COR-L47 (cell line): ENCODE measurements around the gene RRP1B.
"Not testable (repeated sequence)": the region's sequence is repeated elsewhere in the genome, so short reads cannot be mapped to it uniquely, and the experiment has no call there.

Source experiments
- DNase-seq: peaks from one replicate; lab custom pipeline; 2025; lab: John Stamatoyannopoulos, UW

RRP1B gene

DNA sequence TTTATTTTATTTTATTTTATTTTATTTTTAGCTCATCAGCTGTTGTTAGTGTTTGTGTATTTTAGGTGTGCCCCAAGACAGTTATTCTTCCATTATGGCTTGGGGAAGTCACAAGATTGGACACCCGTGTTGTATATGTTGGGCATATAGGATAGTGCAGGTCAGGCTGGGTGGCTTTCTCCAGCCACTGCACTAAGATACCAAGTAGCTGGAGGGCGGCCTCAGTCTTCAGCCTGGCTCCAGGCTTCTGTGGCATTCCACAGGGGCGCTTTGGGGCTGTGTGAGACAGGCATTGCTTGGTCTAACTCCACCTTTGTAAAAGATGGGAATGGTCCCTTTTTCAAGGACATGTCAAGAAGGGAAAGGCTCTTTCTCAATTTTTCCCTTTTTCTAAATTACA is 16.5 kb downstream of the RRP1B start:
- no peak for DNase-seq

- DNase-seq = no peak
Measured at GRCh38 chr21:43676391-43676790, 17.0 kb downstream of the RRP1B start.

- no peak for DNase-seq
Measured at GRCh38 chr21:43679951-43680350, 20.6 kb downstream of the RRP1B start.

GRCh38 chr21:43680421-43680820 is 21.1 kb downstream of the RRP1B start:
- DNase-seq = not testable (repeated sequence)

DNA sequence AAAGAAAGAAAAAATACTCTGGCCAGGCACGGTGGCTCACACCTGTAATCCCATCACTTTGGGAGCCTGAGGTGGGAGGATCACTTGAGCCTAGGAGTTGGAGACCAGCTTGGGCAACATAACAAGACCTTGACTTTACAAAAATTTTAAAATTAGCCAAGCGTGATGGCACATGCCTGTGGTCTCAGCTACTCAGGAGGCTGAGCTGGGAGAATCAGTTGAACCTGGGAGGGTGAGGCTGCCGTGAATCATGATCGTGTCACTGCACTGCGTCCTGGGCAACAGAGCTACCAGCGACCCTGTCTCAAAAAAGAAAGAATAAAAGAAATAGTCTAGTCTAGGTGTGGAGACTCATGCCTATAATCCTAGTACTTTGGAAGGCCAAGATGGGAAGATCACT is 22.3 kb downstream of the RRP1B start:
- no peak for DNase-seq

GRCh38 chr21:43684424-43684823 is 25.1 kb downstream of the RRP1B start:
- no peak for DNase-seq

DNA sequence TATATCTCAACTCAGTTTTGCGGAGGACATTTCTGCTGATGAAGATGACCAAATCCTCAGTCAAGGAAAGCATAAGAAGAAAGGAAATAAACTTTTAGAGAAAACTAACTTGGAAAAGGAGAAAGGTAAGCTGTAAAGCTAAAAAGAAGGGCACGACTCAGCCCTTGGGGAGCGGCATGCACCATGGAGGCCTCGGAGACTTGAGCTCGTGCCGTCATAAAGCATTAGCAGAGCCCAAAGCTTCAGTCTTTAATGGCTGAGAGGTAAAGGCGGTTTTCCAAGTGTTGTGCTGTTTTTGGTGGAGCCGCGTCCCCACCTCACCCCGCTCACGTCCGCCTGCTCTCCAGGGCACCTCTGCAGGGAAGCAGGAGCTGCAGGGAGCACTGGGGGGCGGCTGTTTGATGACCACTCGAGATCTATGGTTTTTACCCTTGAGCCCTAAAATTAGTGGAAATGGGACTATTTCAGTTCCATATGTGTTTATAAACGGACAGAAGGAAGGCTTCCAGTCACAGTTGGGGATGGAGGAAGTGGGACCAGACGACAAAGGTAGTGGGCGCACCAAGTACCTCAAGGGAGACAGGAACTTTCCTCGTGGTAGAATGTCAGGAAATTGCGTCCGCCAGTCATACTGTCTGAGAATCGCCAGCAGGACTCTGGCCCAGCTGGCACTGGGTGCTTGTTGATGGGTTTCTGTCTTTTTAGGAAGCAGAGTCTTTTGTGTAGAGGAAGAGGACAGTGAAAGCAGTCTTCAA is 27.6 kb downstream of the RRP1B start:
- DNase-seq = no peak

DNA sequence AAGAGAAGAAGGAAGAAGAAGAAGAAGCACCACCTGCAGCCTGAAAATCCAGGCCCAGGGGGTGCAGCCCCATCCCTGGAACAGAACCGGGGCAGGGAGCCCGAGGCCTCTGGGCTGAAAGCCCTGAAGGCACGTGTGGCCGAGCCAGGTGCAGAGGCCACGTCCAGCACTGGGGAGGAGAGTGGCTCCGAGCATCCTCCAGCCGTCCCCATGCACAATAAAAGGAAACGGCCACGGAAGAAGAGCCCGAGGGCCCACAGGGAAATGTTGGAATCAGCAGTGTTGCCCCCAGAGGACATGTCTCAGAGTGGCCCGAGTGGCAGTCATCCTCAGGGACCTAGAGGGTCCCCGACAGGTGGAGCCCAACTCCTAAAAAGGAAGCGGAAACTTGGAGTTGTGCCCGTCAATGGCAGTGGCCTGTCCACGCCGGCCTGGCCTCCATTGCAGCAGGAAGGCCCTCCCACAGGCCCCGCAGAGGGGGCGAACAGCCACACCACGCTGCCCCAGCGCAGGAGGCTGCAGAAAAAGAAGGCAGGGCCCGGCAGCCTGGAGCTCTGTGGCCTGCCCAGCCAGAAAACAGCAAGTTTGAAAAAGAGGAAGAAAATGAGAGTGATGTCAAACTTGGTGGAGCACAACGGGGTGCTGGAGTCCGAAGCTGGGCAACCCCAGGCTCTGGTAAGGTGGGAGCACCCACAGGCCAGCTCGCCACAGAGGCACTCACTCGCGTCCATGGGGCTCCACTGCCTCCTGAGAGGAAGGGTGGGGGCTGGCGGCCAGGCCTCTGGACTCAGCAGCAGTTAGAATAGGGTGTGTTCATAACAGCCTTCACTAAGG is 28.4 kb downstream of the RRP1B start:
- DNase-seq = no peak

DNA sequence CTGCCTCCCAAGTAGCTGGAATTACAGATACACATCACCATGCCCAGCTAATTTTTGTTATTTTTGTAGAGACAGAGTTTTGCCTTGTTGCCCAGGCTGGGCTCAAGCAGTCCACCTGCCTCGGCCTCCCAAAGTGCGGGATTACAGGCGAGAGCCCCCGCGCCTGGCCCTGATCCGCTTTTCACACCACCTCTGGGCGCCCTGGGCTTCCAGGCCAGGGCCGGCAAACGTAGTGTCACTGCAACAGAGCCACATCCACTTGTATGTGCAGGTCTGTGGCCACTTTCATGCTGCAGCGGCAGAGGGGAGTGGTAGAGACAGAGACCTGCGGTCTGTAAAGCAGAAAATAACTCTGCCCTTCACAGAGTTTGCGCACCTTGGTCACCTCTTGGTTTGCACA is 29.5 kb downstream of the RRP1B start:
- DNase-seq = no peak

DNA sequence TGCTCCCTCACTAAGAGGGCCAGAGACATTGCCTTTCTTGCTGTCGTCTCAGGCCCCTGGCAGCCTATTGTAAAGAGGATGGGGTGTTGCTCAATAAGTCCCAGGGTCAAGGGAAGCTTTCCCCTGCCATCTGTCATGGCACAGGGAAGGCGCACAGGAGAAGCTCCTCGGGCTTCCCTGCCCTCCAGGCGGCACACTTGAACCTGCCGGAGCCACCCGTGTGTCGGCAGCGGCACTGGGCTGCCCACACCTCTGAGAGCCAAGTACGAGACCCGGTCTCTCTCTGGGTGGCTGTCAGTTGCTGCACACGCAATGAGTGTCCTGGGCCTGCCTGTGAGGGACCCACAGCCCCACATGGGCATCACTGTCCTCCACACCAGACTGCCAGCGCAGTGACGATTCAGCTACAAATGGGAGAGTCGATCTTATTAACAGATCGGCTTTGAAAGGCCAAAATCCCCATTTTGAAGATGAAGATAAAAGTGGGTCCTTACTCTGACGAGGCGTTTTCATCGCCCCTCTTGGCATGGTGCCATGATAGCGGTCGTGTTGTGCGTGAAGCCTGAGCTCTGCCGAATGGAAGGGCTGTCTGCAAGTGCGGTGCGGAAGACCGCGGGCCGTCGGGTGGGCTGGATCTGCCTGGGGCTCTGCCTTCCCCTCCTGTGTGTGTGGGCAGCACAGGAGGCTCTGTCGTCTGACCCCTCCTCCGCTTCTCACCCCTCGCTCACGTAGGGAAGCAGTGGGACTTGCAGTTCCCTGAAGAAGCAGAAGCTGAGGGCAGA is 30.4 kb downstream of the RRP1B start:
- no peak for DNase-seq

GRCh38 chr21:43690346-43690745 is 31.0 kb downstream of the RRP1B start:
- no peak for DNase-seq

GRCh38 chr21:43691086-43691795 is 31.9 kb downstream of the RRP1B start:
- no peak for DNase-seq

DNA sequence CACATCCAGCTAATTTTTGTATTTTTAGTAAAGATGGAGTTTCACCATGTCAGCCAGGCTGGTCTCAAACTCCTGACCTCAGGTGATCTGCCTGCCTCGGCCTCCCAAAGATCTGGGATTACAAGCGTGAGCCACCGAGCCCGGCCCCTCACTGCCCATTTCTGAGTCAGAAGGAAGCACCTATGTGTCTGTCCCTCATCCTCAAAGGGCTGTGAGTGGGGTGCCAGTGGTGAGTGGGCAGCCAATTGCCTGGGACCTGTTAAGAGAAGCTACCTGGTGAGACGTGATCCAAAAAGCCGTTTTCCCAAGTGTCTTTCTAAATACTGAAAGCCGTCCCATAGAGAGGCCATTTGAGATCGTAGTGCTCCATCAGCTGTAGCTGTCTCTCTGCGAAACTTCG is 32.4 kb downstream of the RRP1B start:
- no peak for DNase-seq

DNA sequence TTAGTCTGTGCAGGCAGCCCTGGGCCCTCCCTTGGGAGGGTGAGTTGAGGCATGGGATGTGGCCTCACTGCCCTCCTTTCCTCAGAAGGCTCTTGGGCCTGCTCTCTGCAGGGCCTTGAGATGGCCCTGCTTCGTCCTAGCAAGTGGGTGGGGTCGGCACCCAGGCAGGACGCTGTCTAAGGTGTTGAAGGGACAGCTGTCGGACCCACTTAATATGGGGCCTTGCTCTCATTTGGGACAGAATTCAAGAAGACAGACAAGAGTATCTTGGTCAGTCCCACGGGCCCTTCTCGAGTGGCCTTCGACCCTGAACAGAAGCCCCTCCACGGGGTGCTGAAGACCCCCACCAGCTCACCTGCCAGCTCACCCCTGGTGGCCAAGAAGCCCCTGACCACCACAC is 33.6 kb downstream of the RRP1B start:
- no peak for DNase-seq

DNA sequence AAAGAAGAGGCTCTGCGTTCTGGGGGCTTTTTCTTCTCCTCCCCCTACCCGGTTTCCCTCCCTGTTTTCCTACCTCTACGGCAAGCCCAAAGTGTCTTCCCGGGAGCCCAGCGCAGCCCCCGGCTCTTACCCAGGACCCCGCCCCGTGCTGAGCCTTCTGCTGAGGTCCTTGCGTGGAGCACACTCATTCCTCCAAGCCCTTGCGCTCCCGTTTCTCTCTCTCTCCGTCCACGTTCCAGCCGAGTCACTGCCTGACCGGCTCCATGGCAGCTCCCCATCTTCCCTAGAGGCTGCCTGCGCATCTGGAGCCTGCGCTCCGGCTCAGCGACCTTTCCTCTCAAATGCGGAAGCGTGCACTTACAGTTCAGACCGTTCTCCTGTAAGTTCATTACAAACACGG is 34.6 kb downstream of the RRP1B start:
- no peak for DNase-seq

DNA sequence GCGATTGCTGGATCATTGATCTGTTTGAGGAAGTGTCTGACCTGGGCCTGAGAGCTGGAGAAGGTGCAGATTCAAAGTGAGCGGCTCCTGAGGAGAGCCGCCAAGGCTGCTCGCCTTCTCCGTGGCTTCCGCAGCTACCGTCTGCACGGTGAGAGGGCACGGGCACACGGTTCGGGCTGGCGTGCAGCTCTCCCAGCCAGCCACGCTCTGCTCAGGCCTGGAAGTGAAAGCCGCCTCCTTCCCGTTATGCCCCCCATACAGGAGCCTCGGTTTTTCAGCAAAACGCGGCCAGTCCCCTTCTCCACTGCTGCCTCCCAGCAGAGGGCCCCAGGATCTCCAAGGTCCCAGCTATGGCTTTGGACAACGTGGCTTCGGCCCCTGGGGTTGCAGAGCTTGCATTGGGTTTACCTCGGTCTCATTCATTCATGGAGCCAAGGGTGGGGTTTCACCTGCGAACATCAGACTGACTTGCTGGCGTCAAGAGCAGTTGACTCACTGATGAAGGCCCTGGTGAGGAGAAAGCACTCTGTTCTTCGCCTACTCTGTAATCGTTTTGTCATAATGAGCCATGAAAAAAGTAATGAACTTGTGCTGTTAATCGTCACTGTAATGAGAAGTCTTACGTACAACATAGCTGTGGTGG is 35.2 kb downstream of the RRP1B start:
- DNase-seq = no peak

DNA sequence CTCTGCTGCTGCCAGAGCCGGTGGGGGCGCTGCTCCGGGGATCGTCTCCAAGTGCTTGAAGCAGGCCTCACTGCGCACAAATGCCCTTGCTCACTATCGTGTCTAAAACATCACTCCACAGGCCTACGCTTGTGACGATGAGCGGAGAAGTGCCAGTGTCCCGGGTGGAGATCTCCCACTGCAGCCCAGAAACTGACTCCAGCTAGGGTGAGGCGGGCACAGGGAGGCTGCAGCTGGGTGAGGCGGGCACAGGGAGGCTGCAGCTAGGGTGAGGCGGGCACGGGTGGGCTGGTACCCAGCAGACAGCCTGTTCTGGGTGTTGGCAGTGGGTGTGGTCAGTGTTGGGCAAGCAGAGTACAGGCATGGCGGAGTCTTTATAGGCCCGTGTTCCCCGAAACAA is 36.9 kb downstream of the RRP1B start:
- DNase-seq = no peak

DNA sequence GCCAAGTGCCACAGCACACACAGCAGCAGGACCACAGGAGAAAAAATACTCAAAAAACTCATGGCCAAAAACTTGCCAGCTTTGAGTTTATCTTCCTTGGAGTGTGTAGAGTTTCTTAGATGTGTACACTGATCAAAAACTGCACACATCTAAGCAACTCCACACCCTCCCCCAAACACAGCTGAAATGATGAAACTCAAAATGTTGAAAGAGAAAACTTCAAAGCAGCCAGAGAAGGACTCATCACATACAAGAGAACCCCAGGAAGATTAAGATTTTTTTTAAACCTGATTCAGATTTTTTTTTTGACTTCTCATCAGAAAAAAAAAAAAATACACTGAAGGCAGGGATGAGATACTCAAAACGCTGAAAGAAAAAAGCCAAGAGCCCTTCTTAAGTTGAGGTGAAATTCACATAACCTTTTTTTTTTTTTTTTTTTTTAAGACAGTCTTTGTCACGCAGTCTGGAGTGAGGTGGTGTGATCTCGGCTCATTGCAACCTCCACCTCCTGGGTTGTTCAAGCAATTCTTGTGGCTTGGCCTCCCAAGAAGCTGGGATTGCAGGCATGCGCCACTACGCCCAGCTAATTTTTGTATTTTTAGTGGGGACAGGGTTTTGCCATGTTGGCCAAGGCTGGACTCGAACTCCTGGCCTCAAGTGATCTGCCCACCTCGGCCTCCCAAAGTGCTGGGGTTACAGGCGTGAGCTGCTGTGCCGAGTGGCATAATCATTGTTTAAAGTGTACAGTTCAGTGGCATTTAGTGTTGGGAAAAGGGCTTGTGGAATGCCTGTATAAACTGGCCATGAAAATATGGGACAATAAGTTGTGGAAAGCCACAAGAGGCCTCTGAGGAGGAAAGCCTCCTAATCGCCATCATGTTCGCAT is 38.6 kb downstream of the RRP1B start:
- no peak for DNase-seq

- not testable (repeated sequence) for DNase-seq
Measured at GRCh38 chr21:43699492-43699777, 40.1 kb downstream of the RRP1B start.

GRCh38 chr21:43699933-43700599 is 40.7 kb downstream of the RRP1B start:
- DNase-seq = no peak
